Spleen (tissue), 11 donors: ENCODE results near the gene MGRN1. TPM values are rescaled to one million over a fixed set of nuclear protein-coding genes. Genes with fewer than 3 reads are reported as not detected.

Source experiments
- DNase-seq: peaks from one replicate; pipeline ENCODE4 v3.0.0-alpha.2; 2020
- H3K27ac ChIP-seq, 8 donors: fragments of 200-600 bp; sonication (generic) in 7 of 8; 1 replicate in 4 of 8; 2 replicates in 4 of 8; pipeline versions ENCODE4 v1.5.0 to v1.8.0; 2016 to 2021; ENCODE audit warnings: inconsistent platforms in 4 of 8, mild to moderate bottlenecking in 4 of 8, moderate library complexity in 1 of 8
- H3K27me3 ChIP-seq, 7 donors: fragments of 200-600 bp; sonication (generic) in 6 of 7; replicated peaks in 1 of 7; 1 replicate in 4 of 7; 2 replicates in 3 of 7; pipeline versions ENCODE4 v1.5.0 to v1.8.0; 2016 to 2021; ENCODE audit warnings: inconsistent platforms in 3 of 7, mild to moderate bottlenecking in 1 of 7
- H3K36me3 ChIP-seq, 6 donors: fragments of 200-600 bp; sonication (generic) in 5 of 6; 1 replicate in 4 of 6; 2 replicates in 2 of 6; pipeline versions ENCODE4 v1.5.0 to v1.8.0; 2016 to 2021; ENCODE audit warnings: inconsistent platforms in 2 of 6
- H3K4me1 ChIP-seq, 6 donors: fragments of 200-600 bp; sonication (generic) in 5 of 6; 1 replicate in 3 of 6; 2 replicates in 3 of 6; pipeline versions ENCODE4 v1.5.0 to v1.8.0; 2016 to 2021; ENCODE audit warnings: inconsistent platforms in 3 of 6
- H3K4me3 ChIP-seq, 8 donors: fragments of 200-600 bp; sonication (generic) in 7 of 8; 1 replicate in 4 of 8; 2 replicates in 4 of 8; pipeline versions ENCODE4 v1.5.0 to v1.8.0; 2016 to 2021; ENCODE audit warnings: inconsistent platforms in 4 of 8, mild to moderate bottlenecking in 4 of 8, moderate library complexity in 2 of 8
- H3K9me3 ChIP-seq, 8 donors: fragments of 200-600 bp; sonication (generic) in 7 of 8; 1 replicate in 4 of 8; 2 replicates in 4 of 8; pipeline versions ENCODE4 v1.5.0 to v1.8.0; 2016 to 2021; ENCODE audit warnings: inconsistent platforms in 4 of 8
- POLR2A ChIP-seq, 3 donors: fragments of 450-650 bp; IDR thresholded peaks; one replicate each; pipeline ENCODE4 v1.5.1; 2017; ENCODE audit warnings: antibody characterized with exemption in 3 of 3, mild to moderate bottlenecking in 1 of 3
- POLR2AphosphoS5 ChIP-seq, 3 donors: sonication (generic); formaldehyde crosslinking; IDR thresholded peaks; one replicate each; pipeline ENCODE4 v1.5.1; 2017; ENCODE audit warnings: antibody characterized with exemption in 3 of 3
- WGBS, 5 donors: extraction: QIAGEN DNeasy Blood & Tissue Kit in 3 of 5; methylation state at CpG; one replicate each; pipeline versions ENCODE4 v1.1.5 to v1.1.7; 2013 to 2018; 5-methylcytosine and 5-hydroxymethylcytosine counted together
- intact Hi-C: fragments of 100-400 bp; cut with DNase I; formaldehyde crosslinking; loops from one replicate; pipeline ENCODE4 v1.15.0; 2023; ENCODE audit warnings: low total_unique reads
- polyA plus RNA-seq, 3 donors: library from polyadenylated mRNA; stranded (reverse); fragments of 200-250 nt; gene quantifications; one replicate each; pipeline ENCODE4 v1.2.1, GENCODE V29; 2013
- total RNA-seq, 7 donors: library from RNA; depleted of rRNA in 3 of 7; stranded (reverse); fragments of >200 nt in 3 of 7; fragmentation: NEBNext Ultra II Directional in 4 of 7; extraction: Animal tissue kit (Norgen Biotek cat#: 25700) in 4 of 7; gene quantifications; one replicate each; pipeline versions ENCODE4 v1.1.0 to v1.2.1, GENCODE V29; 2016 to 2021
- TF ChIP-seq, protein P1 (sequence below), 11 experiments: fragments of 200-600 bp in 7 of 11; fragments of 450-650 bp in 4 of 11; sonication (generic) in 4 of 11; IDR thresholded peaks in 8 of 11; conservative IDR thresholded peaks in 3 of 11; 1 replicate in 7 of 11; 2 replicates in 4 of 11; pipeline versions ENCODE4 v1.4.0 to v1.8.0; 2016 to 2021; ENCODE audit warnings: antibody characterized with exemption in 11 of 11, inconsistent platforms in 4 of 11, mild to moderate bottlenecking in 1 of 11
- donor health status: healthy with polysubstance abuse.
- donor health status: DM: no; HTN: no; CAD: no; lungs with moderate emphysema.
- donor health status: DM: no; HTN: no; CAD: no.
- donor health status: Bipolar disorder and iron deficiency.
- donor health status: healthy.
- donor health status: DM: no; HTN: no; CAD: no.
- donor health status: DM: yes; HTN: yes; CAD: no.

Gene MGRN1
- total and polyA plus RNA-seq, 10 donors = 7.6 to 132 (median 75.1) TPM

DNA sequence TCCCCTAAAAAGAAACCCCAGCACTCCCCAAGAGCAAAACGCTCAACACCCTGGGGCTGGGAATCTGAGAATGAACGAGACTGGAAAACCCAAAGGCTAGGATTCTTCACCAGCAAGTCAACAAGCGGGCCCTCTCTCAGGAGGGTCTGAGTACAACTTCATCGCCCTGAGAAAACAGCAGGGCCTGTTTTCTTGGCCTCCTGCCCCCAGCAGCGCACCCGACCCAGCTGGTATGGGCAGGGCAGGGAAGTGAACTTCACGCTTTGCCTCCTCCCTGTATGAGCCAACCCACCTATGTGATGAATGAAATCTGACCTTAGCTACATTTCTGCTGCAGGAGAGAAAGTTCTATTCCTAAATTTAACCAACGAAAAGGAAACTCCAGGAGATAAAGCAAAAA, 79.9 kb downstream of the MGRN1 start:
- Histone ChIP-seq H3K9me3 (no peaks in the 10 kb centered on the region), H3K27ac (no peak overlapping the region), H3K4me1 (no peaks in the 10 kb centered on the region), H3K4me3 (no peak overlapping the region), H3K27me3 (no peaks in the 10 kb centered on the region), H3K36me3 (peaks cover 0 to 90% (median 47%) of the 10 kb centered on the region in 6 donors)
- intact Hi-C loops = no loop called here
- TF ChIP-seq POLR2AphosphoS5 (IDR thresholded peaks at IDR 0.05) (no peak), POLR2A (IDR thresholded peaks at IDR 0.05) (no peak)
- TF ChIP-seq, protein P1, sequence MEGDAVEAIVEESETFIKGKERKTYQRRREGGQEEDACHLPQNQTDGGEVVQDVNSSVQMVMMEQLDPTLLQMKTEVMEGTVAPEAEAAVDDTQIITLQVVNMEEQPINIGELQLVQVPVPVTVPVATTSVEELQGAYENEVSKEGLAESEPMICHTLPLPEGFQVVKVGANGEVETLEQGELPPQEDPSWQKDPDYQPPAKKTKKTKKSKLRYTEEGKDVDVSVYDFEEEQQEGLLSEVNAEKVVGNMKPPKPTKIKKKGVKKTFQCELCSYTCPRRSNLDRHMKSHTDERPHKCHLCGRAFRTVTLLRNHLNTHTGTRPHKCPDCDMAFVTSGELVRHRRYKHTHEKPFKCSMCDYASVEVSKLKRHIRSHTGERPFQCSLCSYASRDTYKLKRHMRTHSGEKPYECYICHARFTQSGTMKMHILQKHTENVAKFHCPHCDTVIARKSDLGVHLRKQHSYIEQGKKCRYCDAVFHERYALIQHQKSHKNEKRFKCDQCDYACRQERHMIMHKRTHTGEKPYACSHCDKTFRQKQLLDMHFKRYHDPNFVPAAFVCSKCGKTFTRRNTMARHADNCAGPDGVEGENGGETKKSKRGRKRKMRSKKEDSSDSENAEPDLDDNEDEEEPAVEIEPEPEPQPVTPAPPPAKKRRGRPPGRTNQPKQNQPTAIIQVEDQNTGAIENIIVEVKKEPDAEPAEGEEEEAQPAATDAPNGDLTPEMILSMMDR (IDR thresholded peaks at IDR 0.05 in 8 of 11, conservative IDR thresholded peaks at IDR 0.05 in 3 of 11) = no peak
- 88 to 95% (median 92%) methylated on average over 8 of the region's 8 CpGs for WGBS, 5 donors
- DNase-seq = no peak

DNA sequence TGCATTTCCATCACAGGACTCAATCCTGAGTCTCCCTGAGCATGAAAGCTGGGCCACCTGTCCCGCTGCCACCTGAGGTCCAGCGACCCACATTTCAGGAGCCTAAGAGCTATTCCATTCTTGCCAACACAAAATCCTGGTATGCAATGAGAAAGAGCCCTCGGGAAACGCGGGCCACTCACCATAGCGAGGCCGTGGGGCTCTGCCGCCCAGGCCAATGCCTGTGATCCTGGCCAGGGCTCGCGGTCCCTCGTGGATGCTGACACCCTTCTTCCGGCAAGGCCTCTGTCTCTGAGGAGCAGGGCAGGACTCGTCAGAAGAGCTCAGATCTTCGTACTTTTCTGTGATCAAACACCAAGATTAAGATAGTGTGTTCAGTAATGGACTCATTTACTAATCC, 80.3 kb downstream of the MGRN1 start:
- Histone ChIP-seq H3K27ac (no peak overlapping the region), H3K36me3 (peaks cover 0 to 90% (median 44%) of the 10 kb centered on the region in 6 donors), H3K4me1 (no peaks in the 10 kb centered on the region), H3K4me3 (no peak overlapping the region), H3K9me3 (no peaks in the 10 kb centered on the region), H3K27me3 (no peaks in the 10 kb centered on the region)
- DNase-seq = no peak
- intact Hi-C loops = no loop called here
- TF ChIP-seq POLR2A (IDR thresholded peaks at IDR 0.05) = no peak
- peak in 1 of 3 donors; percentile 16 for TF ChIP-seq POLR2AphosphoS5 (IDR thresholded peaks at IDR 0.05)
- WGBS, 5 donors = 94 to 97% (median 97%) methylated on average over 14 of the region's 14 CpGs

DNA sequence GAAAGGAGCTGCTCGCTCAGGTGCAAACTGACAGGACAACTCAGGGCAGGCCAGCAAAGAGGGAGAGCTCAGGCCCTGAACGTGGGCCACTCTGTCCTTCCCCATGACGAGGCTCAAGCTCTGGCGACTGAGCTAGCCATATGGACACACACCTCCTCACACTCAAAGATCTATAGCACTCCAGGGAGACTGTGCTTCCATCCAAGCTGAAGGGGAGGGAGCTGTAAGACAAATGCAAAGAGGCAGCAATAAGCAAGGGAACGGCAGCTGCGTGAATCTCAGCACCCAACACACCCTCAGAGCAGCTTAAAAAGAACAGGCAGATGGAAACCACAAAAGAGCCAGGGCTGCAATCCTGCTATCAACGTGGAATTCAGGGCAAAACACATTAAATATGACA, 82.2 kb downstream of the MGRN1 start:
- intact Hi-C loops = no loop called here
- Histone ChIP-seq H3K27me3 (no peaks in the 10 kb centered on the region), H3K36me3 (peaks cover 0 to 89% (median 30%) of the 10 kb centered on the region in 6 donors), H3K4me3 (no peak overlapping the region), H3K4me1 (no peaks in the 10 kb centered on the region), H3K27ac (no peak overlapping the region), H3K9me3 (no peaks in the 10 kb centered on the region)
- TF ChIP-seq POLR2A (IDR thresholded peaks at IDR 0.05) (no peak), POLR2AphosphoS5 (IDR thresholded peaks at IDR 0.05) (no peak)
- TF ChIP-seq, protein P1 (IDR thresholded peaks at IDR 0.05 in 8 of 11, conservative IDR thresholded peaks at IDR 0.05 in 3 of 11) = no peak
- WGBS, 5 donors = 87 to 97% (median 92%) methylated on average over 7 of the region's 7 CpGs
- no peak for DNase-seq

DNA sequence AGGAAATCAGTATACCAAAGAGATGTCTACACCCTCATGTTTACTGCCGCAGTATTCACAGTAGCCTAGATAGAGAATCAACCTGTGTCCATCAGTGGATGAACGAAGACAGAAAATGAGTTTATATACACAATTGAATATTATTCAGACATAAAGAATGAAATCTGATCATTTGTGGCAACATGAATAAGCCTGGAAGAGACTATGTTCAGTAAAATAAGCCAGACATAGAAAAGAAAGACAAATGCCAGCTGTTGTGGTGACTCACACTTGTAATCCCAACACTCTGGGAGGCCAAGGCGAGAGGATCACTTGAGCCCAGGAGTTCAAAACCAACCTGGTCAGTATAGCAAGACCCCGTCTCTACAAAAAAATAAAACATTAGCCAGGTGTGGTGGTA, 84.9 kb downstream of the MGRN1 start:
- Histone ChIP-seq H3K4me1 (no peaks in the 10 kb centered on the region), H3K4me3 (no peak overlapping the region), H3K27ac (no peak overlapping the region), H3K36me3 (peaks cover 0 to 94% (median 34%) of the 10 kb centered on the region in 6 donors), H3K9me3 (no peaks in the 10 kb centered on the region), H3K27me3 (no peaks in the 10 kb centered on the region)
- no peak for DNase-seq
- intact Hi-C loops = no loop called here
- no peak for TF ChIP-seq POLR2A (IDR thresholded peaks at IDR 0.05)
- TF ChIP-seq, protein P1 (IDR thresholded peaks at IDR 0.05 in 8 of 11, conservative IDR thresholded peaks at IDR 0.05 in 3 of 11) = no peak
- no peak for TF ChIP-seq POLR2AphosphoS5 (IDR thresholded peaks at IDR 0.05)
- WGBS, 5 donors = 93 to 96% (median 95%) methylated on average over 4 of the region's 4 CpGs
